Posterior vena cava (tissue), 2 donors: Measurements from ENCODE around the gene RASGRP4. TPM values are rescaled to one million over a fixed set of nuclear protein-coding genes. Genes with fewer than 3 reads are reported as not detected.
A peak's percentile ranks its signal among the peaks of the same experiment; 100 is the strongest.
"Not testable (repeated sequence)": the region's sequence is repeated elsewhere in the genome, so short reads cannot be mapped to it uniquely, and the experiment has no call there.

Experiments used
- DNase-seq: peaks from one replicate; pipeline ENCODE4 v3.0.0-alpha.2; 2020; ENCODE audit warnings: low spot score
- intact Hi-C, 2 donors: fragments of 100-400 bp; cut with DNase I; formaldehyde crosslinking; loops; one replicate each; pipeline versions ENCODE4 v1.14.1 to v1.14.2; 2022 to 2023
- total RNA-seq, 2 donors: library from RNA; stranded (reverse); fragmentation: NEBNext Ultra II Directional; extraction: Animal tissue kit (Norgen Biotek cat#: 25700); gene quantifications; one replicate each; pipeline ENCODE4 v1.2.1, GENCODE V29; 2021
- donor health status: DM: yes; HTN: yes; CAD: no.
- donor health status: DM: yes; HTN: yes; CAD: no.

Gene RASGRP4
- total RNA-seq, 2 donors from 2014 or later, result 3.9 to 6.6 TPM

GRCh38 chr19:38451036-38451435, 25.0 kb upstream of the RASGRP4 start:
- intact Hi-C loops, result no loop called here
- DNase-seq, result no peak

- DNase-seq, result no peak
- intact Hi-C loops, result no loop called here
Observed at GRCh38 chr19:38449518-38449917, 23.5 kb upstream of the RASGRP4 start.

GRCh38 chr19:38448225-38448624, 22.2 kb upstream of the RASGRP4 start:
- intact Hi-C loops, result no loop called here
- no peak for DNase-seq

- intact Hi-C loops, result no loop called here
- no peak for DNase-seq
Observed at GRCh38 chr19:38445362-38445761, 19.3 kb upstream of the RASGRP4 start.

- intact Hi-C loops, result no loop called here
- no peak for DNase-seq
Observed at GRCh38 chr19:38444026-38444425, 18.0 kb upstream of the RASGRP4 start.

- no peak for DNase-seq
- intact Hi-C loops, result no loop called here
Observed at GRCh38 chr19:38443458-38443999, 17.5 kb upstream of the RASGRP4 start.

GRCh38 chr19:38442736-38443135, 16.7 kb upstream of the RASGRP4 start:
- intact Hi-C loops, result no loop called here
- no peak for DNase-seq

- intact Hi-C loops, result no loop called here
- no peak for DNase-seq
Observed at GRCh38 chr19:38441657-38442348, 15.8 kb upstream of the RASGRP4 start.

GRCh38 chr19:38440592-38440991, 14.6 kb upstream of the RASGRP4 start:
- no peak for DNase-seq
- intact Hi-C loops, result no loop called here

GRCh38 chr19:38437917-38438316, 11.9 kb upstream of the RASGRP4 start:
- intact Hi-C loops, result no loop called here
- no peak for DNase-seq

GRCh38 chr19:38437295-38437694, 11.3 kb upstream of the RASGRP4 start:
- intact Hi-C loops, result no loop called here
- DNase-seq, result no peak

- DNase-seq, result no peak
- intact Hi-C loops, result no loop called here
Observed at GRCh38 chr19:38434549-38435051, 8.6 kb upstream of the RASGRP4 start.

GRCh38 chr19:38433268-38433733, 7.3 kb upstream of the RASGRP4 start, which contains the start of gene RYR1:
TSS of gene RYR1 (plus strand) at chr19:38433691. CDS start at chr19:38433830, 139 bp downstream.
- DNase-seq, result peak; percentile 88
- intact Hi-C loops, result no loop called here

GRCh38 chr19:38430931-38431330, 4.9 kb upstream of the RASGRP4 start:
- no peak for DNase-seq
- intact Hi-C loops, result no loop called here

GRCh38 chr19:38429811-38430156, 3.8 kb upstream of the RASGRP4 start:
- DNase-seq, result no peak
- intact Hi-C loops, result no loop called here

- no peak for DNase-seq
- intact Hi-C loops, result no loop called here
Observed at GRCh38 chr19:38429055-38429810, 3.2 kb upstream of the RASGRP4 start.

- not testable (repeated sequence) for DNase-seq
Observed at GRCh38 chr19:38427035-38427677, 1.1 kb upstream of the RASGRP4 start.

GRCh38 chr19:38425222-38425809, 703 bp downstream of the RASGRP4 start:
- no peak for DNase-seq
- intact Hi-C loops, result no loop called here

More at GRCh38 chr19:38427035-38427677, 1.1 kb upstream of the RASGRP4 start:
- intact Hi-C loops, result not testable (repeated sequence)

- DNase-seq, result no peak
- intact Hi-C loops, result no loop called here
Observed at GRCh38 chr19:38424272-38424671, 1.7 kb downstream of the RASGRP4 start.
